ENCODE measurements around the gene PAPOLG. TPM values are rescaled to one million over a fixed set of nuclear protein-coding genes. Genes with fewer than 3 reads are reported as not detected.

PAPOLG gene
- polyA plus RNA-seq, 2 of the 4 experiments (the other 2 are of a cell fraction): 7.7 to 20.9 TPM

- no peak for ATAC-seq
These were observed 15.4 kb downstream of the PAPOLG start for GRCh38 chr2:60771508-60771907.

GRCh38 chr2:60775048-60775639 is 19.1 kb downstream of the PAPOLG start:
- FAIRE-seq (no peak), DNase-seq (ENCODE audit: low read depth in 1 of 2, low spot score in 1 of 2) (no peak), ATAC-seq (no peak)
- no peaks in the 10 kb centered on the region for H3K9me3 ChIP-seq
- WGBS (ENCODE audit: missing lambda C conversion rate): 87% methylated on average over 2 of the region's 2 CpGs
- ChIA-PET CTCF (no interaction called here), POLR2A (no interaction called here)
- H3K4me2 ChIP-seq: no peak overlapping the region
- TF ChIP-seq ZFP36 (IDR thresholded peaks at IDR 0.05; ENCODE audit: borderline replicate concordance, partially characterized antibody): no peak
- no peak for TF ChIP-seq POLR2AphosphoS2 (conservative IDR thresholded peaks at IDR 0.05; ENCODE audit: low read length)
- TF ChIP-seq TFCP2L1 (CRISPR knock-in tag; IDR thresholded peaks at IDR 0.05): no peak
- no peak for TF ChIP-seq MAX (IDR thresholded peaks at IDR 0.05)
- no peak for TF ChIP-seq ZNF302 (CRISPR knock-in tag; IDR thresholded peaks at IDR 0.05)
- no peak for TF ChIP-seq RCOR1 (IDR thresholded peaks at IDR 0.05; ENCODE audit: low read depth, low read length)
- no peak for TF ChIP-seq CHD4 (IDR thresholded peaks at IDR 0.05; ENCODE audit: borderline replicate concordance)
- no peak for TF ChIP-seq CEBPB (IDR thresholded peaks at IDR 0.05)
- TF ChIP-seq RFX5 (IDR thresholded peaks at IDR 0.05): no peak
- TF ChIP-seq NPAS2 (CRISPR knock-in tag; IDR thresholded peaks at IDR 0.05; ENCODE audit: borderline replicate concordance): no peak
- no peak for TF ChIP-seq RAD21 (conservative IDR thresholded peaks at IDR 0.05 in 1 of 2, IDR thresholded peaks at IDR 0.05 in 1 of 2)
- TF ChIP-seq ELK1 (IDR thresholded peaks at IDR 0.05; ENCODE audit: low read depth, low read length): no peak
- no peak for TF ChIP-seq TP53 (CRISPR knock-in tag; IDR thresholded peaks at IDR 0.05)
- no peak for TF ChIP-seq HOXB13 (CRISPR knock-in tag; IDR thresholded peaks at IDR 0.05; ENCODE audit: low read depth)
- no peak for TF ChIP-seq EHF (CRISPR knock-in tag; IDR thresholded peaks at IDR 0.05)
- no peak for TF ChIP-seq HES2 (IDR thresholded peaks at IDR 0.05)
- no peak for TF ChIP-seq CHD2 (IDR thresholded peaks at IDR 0.05; ENCODE audit: low read length, partially characterized antibody)
- no peak for TF ChIP-seq POLR2A (IDR thresholded peaks at IDR 0.05; ENCODE audit: low read length)
- no peak for TF ChIP-seq ZSCAN20 (CRISPR knock-in tag; IDR thresholded peaks at IDR 0.05)
- TF ChIP-seq PBX3 (IDR thresholded peaks at IDR 0.05): no peak
- H3K4me3 ChIP-seq: no peak overlapping the region
- no peaks in the 10 kb centered on the region for H3K4me1 ChIP-seq
- no peak overlapping the region for H3K27ac ChIP-seq

More at GRCh38 chr2:60771508-60771907, 15.4 kb downstream of the PAPOLG start:
- ChIA-PET POLR2A (no interaction called here), CTCF (interaction anchor here (0.7 to 1.1 kb wide), 3 partner anchors 64 to 1084 kb away, joined by 3 to 4 read pairs (median 3); no protein-coding TSS in a partner anchor)
- WGBS (ENCODE audit: missing lambda C conversion rate): 93% methylated on average over 3 of the region's 3 CpGs
- no peak overlapping the region for H3K4me2 ChIP-seq
- no peak overlapping the region for H3K27ac ChIP-seq
- no peaks in the 10 kb centered on the region for H3K4me1 ChIP-seq
- DNase-seq (ENCODE audit: low read depth in 1 of 2, low spot score in 1 of 2) (no peak), FAIRE-seq (no peak)
- TF ChIP-seq EP300 (IDR thresholded peaks at IDR 0.05) (no peak), MAFK (IDR thresholded peaks at IDR 0.05; ENCODE audit: partially characterized antibody) (peak; percentile 44), RNF2 (IDR thresholded peaks at IDR 0.05; ENCODE audit: borderline replicate concordance, low read depth) (no peak), EHF (CRISPR knock-in tag; IDR thresholded peaks at IDR 0.05) (no peak)
- no peaks in the 10 kb centered on the region for H3K9me3 ChIP-seq
- H3K4me3 ChIP-seq: no peak overlapping the region

Data from A549 (cell line).